WTC11 (cell line): ENCODE results near the gene OAT.

Source experiments
- CTCF ChIP-seq: fragments of 200-600 bp; IDR thresholded peaks from 2 replicates; pipeline ENCODE4 v1.8.0; 2022; ENCODE audit warnings: antibody characterized with exemption
- PREB ChIP-seq: sonication (generic); formaldehyde crosslinking; IDR thresholded peaks from 2 replicates; pipeline ENCODE4 v1.8.1; 2022; ENCODE audit warnings: mild to moderate bottlenecking, missing genetic modification reagents, moderate library complexity, borderline replicate concordance

- no peak for TF ChIP-seq PREB (CRISPR knock-in tag)
- TF ChIP-seq CTCF = no peak
Observed at GRCh38 chr10:124359336-124359832, 59.3 kb downstream of the OAT start.
